ENCODE measurements around the gene SLC35B3.
"Not testable (repeated sequence)": the region's sequence is repeated elsewhere in the genome, so short reads cannot be mapped to it uniquely, and the experiment has no call there.

SLC35B3 gene

GRCh38 chr6:8435093-8435844, at the start of gene SLC35B3:
Gene SLC35B3, minus strand, starts transcription at chr6:8435545.
- DNase-seq (ENCODE audit: low read depth): peak; percentile 73
- peak within 1 kb of the TSS; percentile 100 for H3K4me3 ChIP-seq (ENCODE audit: low read depth, low read length)

- no peak overlapping the region for H3K4me3 ChIP-seq (ENCODE audit: low read depth, low read length)
- no peak for DNase-seq (ENCODE audit: low read depth)
Observed at GRCh38 chr6:8483650-8484049, 48.3 kb upstream of the SLC35B3 start.

- no peak for DNase-seq (ENCODE audit: low read depth)
- no peak overlapping the region for H3K4me3 ChIP-seq (ENCODE audit: low read depth, low read length)
Observed at GRCh38 chr6:8481727-8482126, 46.4 kb upstream of the SLC35B3 start.

GRCh38 chr6:8478418-8478817, 43.1 kb upstream of the SLC35B3 start:
- no peak overlapping the region for H3K4me3 ChIP-seq (ENCODE audit: low read depth, low read length)
- no peak for DNase-seq (ENCODE audit: low read depth)

GRCh38 chr6:8476656-8477055, 41.3 kb upstream of the SLC35B3 start:
- DNase-seq (ENCODE audit: low read depth): no peak
- H3K4me3 ChIP-seq (ENCODE audit: low read depth, low read length): no peak overlapping the region

- H3K4me3 ChIP-seq (ENCODE audit: low read depth, low read length): no peak overlapping the region
- DNase-seq (ENCODE audit: low read depth): no peak
Observed at GRCh38 chr6:8468552-8469356, 33.4 kb upstream of the SLC35B3 start.

GRCh38 chr6:8462694-8463093, 27.3 kb upstream of the SLC35B3 start:
- DNase-seq (ENCODE audit: low read depth): no peak
- no peak overlapping the region for H3K4me3 ChIP-seq (ENCODE audit: low read depth, low read length)

- DNase-seq (ENCODE audit: low read depth): no peak
- no peak overlapping the region for H3K4me3 ChIP-seq (ENCODE audit: low read depth, low read length)
Observed at GRCh38 chr6:8462169-8462568, 26.8 kb upstream of the SLC35B3 start.

- no peak for DNase-seq (ENCODE audit: low read depth)
- H3K4me3 ChIP-seq (ENCODE audit: low read depth, low read length): no peak overlapping the region
Observed at GRCh38 chr6:8446391-8446790, 11.0 kb upstream of the SLC35B3 start.

GRCh38 chr6:8445930-8446329, 10.6 kb upstream of the SLC35B3 start:
- not testable (repeated sequence) for H3K4me3 ChIP-seq (ENCODE audit: low read depth, low read length); DNase-seq (ENCODE audit: low read depth)

- no peak for DNase-seq (ENCODE audit: low read depth)
- no peak overlapping the region for H3K4me3 ChIP-seq (ENCODE audit: low read depth, low read length)
Observed at GRCh38 chr6:8442150-8442549, 6.8 kb upstream of the SLC35B3 start.

- H3K4me3 ChIP-seq (ENCODE audit: low read depth, low read length): no peak overlapping the region
- no peak for DNase-seq (ENCODE audit: low read depth)
Observed at GRCh38 chr6:8441452-8441851, 6.1 kb upstream of the SLC35B3 start.

GRCh38 chr6:8439601-8440268, 4.4 kb upstream of the SLC35B3 start:
- DNase-seq (ENCODE audit: low read depth): no peak
- H3K4me3 ChIP-seq (ENCODE audit: low read depth, low read length): no peak overlapping the region

GRCh38 chr6:8437813-8438212, 2.5 kb upstream of the SLC35B3 start:
- no peak for DNase-seq (ENCODE audit: low read depth)
- H3K4me3 ChIP-seq (ENCODE audit: low read depth, low read length): no peak overlapping the region

GRCh38 chr6:8436966-8437365, 1.6 kb upstream of the SLC35B3 start:
- DNase-seq (ENCODE audit: low read depth): no peak

GRCh38 chr6:8435845-8436168, 462 bp upstream of the SLC35B3 start:
- no peak for DNase-seq (ENCODE audit: low read depth)
- peak overlapping the region; percentile 100 for H3K4me3 ChIP-seq (ENCODE audit: low read depth, low read length)

More at GRCh38 chr6:8436966-8437365, 1.6 kb upstream of the SLC35B3 start:
- no peak overlapping the region for H3K4me3 ChIP-seq (ENCODE audit: low read depth, low read length)

GRCh38 chr6:8434727-8435092, 635 bp downstream of the SLC35B3 start:
- DNase-seq (ENCODE audit: low read depth): no peak
- peak overlapping the region; percentile 100 for H3K4me3 ChIP-seq (ENCODE audit: low read depth, low read length)

- no peak overlapping the region for H3K4me3 ChIP-seq (ENCODE audit: low read depth, low read length)
- DNase-seq (ENCODE audit: low read depth): no peak
Observed at GRCh38 chr6:8432614-8433013, 2.7 kb downstream of the SLC35B3 start.

- DNase-seq (ENCODE audit: low read depth): no peak
Observed at GRCh38 chr6:8429821-8430220, 5.5 kb downstream of the SLC35B3 start.

GRCh38 chr6:8426544-8426943, 8.8 kb downstream of the SLC35B3 start:
- H3K4me3 ChIP-seq (ENCODE audit: low read depth, low read length); DNase-seq (ENCODE audit: low read depth): not testable (repeated sequence)

More at GRCh38 chr6:8429821-8430220, 5.5 kb downstream of the SLC35B3 start:
- H3K4me3 ChIP-seq (ENCODE audit: low read depth, low read length): no peak overlapping the region
